ENCODE results near the gene WDR75. TPM values are rescaled to one million over a fixed set of nuclear protein-coding genes. Genes with fewer than 3 reads are reported as not detected.

Gene WDR75
- total RNA-seq, 1 experiment from 2014 or later: 70.2 TPM

DNA sequence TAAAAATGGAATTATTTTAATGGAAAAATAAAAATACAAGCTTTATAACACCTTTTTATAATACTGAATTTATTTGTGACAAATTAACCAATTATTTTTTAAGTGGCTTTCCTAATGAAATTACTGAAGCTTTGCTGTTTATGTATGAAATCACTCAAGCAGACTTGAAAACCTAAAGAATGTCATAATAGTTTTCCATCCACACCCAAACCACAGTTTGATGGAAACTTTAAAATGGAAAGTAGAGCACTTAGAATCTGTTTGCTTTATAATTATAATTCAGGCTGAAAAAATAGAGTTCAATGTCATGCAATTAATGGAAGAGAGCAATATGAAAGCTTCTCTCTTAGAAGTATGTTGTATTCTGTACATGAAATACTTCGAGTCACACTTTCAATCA is 31.6 kb upstream of the WDR75 start:
- ATAC-seq (no peak), DNase-seq (ENCODE audit: low read depth, low spot score) (no peak)
- H3K9me3 ChIP-seq (ENCODE audit: control insufficient read depth in 1 of 2, insufficient read depth in 1 of 2, low read depth in 1 of 2, low read length in 2 of 2): no peaks in the 10 kb centered on the region
- CTCF ChIA-PET: interaction anchor here (0.9 to 2.2 kb wide), 5 partner anchors 266 to 887 kb away, joined by 3 to 6 read pairs (median 3); no protein-coding TSS in a partner anchor
- no TSS peak for BruUV-seq (replicated peaks)
- H3K9me2 ChIP-seq (ENCODE audit: insufficient read depth): no peaks in the 10 kb centered on the region
- H3K27ac ChIP-seq (ENCODE audit: low read depth, low read length): no peak overlapping the region
- no peak overlapping the region for H3K4me2 ChIP-seq (ENCODE audit: low read length)
- no peaks in the 10 kb centered on the region for H3K27me3 ChIP-seq (ENCODE audit: insufficient read depth, low read length)
- H3K4me1 ChIP-seq (ENCODE audit: control insufficient read depth in 1 of 2, insufficient read depth in 2 of 2, low read length in 2 of 2): no peaks in the 10 kb centered on the region
- POLR2A ChIA-PET: interaction anchor here (0.8 kb wide), 1 partner anchor 31 kb away, joined by 3 read pairs; the partner anchor contains the start of gene WDR75
- H3K4me3 ChIP-seq (replicated peaks in 1 of 2; ENCODE audit: low read depth in 1 of 2, low read length in 2 of 2): no peak overlapping the region
- no peaks in the 10 kb centered on the region for H4K20me1 ChIP-seq (ENCODE audit: insufficient read depth)
- H3K36me3 ChIP-seq (ENCODE audit: control insufficient read depth in 1 of 2, insufficient read depth in 2 of 2, low read length in 2 of 2): no peaks in the 10 kb centered on the region
- RAD21 ChIA-PET (ENCODE audit: low non-redundant PET in 1 of 2, low total read pairs in 2 of 2, uncharacterized antibody in 2 of 2, unreplicated experiment in 2 of 2): no interaction called here
- H3K9ac ChIP-seq (ENCODE audit: low read length): no peak overlapping the region
- no peak overlapping the region for H2AFZ ChIP-seq (ENCODE audit: low read depth, low read length, poor library complexity, severe bottlenecking)
- TF ChIP-seq EZH2 (IDR thresholded peaks at IDR 0.05) (no peak), RAD21 (IDR thresholded peaks at IDR 0.05; ENCODE audit: low read depth) (no peak), ZFX (IDR thresholded peaks at IDR 0.05) (no peak), JUND (IDR thresholded peaks at IDR 0.05) (no peak), SP1 (IDR thresholded peaks at IDR 0.05; ENCODE audit: low read depth) (no peak), CBX3 (IDR thresholded peaks at IDR 0.05; ENCODE audit: low read depth) (no peak), SIN3A (IDR thresholded peaks at IDR 0.05; ENCODE audit: low read depth) (no peak), ELF1 (IDR thresholded peaks at IDR 0.05; ENCODE audit: borderline replicate concordance, low read depth) (no peak), EGR1 (IDR thresholded peaks at IDR 0.05; ENCODE audit: low read depth) (no peak), POLR2AphosphoS5 (IDR thresholded peaks at IDR 0.05; ENCODE audit: low read depth, low read length) (no peak)
- TF ChIP-seq, protein P1, sequence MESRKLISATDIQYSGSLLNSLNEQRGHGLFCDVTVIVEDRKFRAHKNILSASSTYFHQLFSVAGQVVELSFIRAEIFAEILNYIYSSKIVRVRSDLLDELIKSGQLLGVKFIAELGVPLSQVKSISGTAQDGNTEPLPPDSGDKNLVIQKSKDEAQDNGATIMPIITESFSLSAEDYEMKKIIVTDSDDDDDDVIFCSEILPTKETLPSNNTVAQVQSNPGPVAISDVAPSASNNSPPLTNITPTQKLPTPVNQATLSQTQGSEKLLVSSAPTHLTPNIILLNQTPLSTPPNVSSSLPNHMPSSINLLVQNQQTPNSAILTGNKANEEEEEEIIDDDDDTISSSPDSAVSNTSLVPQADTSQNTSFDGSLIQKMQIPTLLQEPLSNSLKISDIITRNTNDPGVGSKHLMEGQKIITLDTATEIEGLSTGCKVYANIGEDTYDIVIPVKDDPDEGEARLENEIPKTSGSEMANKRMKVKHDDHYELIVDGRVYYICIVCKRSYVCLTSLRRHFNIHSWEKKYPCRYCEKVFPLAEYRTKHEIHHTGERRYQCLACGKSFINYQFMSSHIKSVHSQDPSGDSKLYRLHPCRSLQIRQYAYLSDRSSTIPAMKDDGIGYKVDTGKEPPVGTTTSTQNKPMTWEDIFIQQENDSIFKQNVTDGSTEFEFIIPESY (IDR thresholded peaks at IDR 0.05; ENCODE audit: extremely low read depth, insufficient replicate concordance, low read length): no peak
- TF ChIP-seq, protein P2, sequence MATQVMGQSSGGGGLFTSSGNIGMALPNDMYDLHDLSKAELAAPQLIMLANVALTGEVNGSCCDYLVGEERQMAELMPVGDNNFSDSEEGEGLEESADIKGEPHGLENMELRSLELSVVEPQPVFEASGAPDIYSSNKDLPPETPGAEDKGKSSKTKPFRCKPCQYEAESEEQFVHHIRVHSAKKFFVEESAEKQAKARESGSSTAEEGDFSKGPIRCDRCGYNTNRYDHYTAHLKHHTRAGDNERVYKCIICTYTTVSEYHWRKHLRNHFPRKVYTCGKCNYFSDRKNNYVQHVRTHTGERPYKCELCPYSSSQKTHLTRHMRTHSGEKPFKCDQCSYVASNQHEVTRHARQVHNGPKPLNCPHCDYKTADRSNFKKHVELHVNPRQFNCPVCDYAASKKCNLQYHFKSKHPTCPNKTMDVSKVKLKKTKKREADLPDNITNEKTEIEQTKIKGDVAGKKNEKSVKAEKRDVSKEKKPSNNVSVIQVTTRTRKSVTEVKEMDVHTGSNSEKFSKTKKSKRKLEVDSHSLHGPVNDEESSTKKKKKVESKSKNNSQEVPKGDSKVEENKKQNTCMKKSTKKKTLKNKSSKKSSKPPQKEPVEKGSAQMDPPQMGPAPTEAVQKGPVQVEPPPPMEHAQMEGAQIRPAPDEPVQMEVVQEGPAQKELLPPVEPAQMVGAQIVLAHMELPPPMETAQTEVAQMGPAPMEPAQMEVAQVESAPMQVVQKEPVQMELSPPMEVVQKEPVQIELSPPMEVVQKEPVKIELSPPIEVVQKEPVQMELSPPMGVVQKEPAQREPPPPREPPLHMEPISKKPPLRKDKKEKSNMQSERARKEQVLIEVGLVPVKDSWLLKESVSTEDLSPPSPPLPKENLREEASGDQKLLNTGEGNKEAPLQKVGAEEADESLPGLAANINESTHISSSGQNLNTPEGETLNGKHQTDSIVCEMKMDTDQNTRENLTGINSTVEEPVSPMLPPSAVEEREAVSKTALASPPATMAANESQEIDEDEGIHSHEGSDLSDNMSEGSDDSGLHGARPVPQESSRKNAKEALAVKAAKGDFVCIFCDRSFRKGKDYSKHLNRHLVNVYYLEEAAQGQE (IDR thresholded peaks at IDR 0.05; ENCODE audit: low read depth): no peak
- intact Hi-C loops (cut with micrococcal nuclease): loop anchor here (5.0 to 10.0 kb wide), 4 partner anchors 122 to 1905 kb away; no protein-coding TSS in a partner anchor
- no peaks in the 10 kb centered on the region for H3K79me2 ChIP-seq (ENCODE audit: insufficient read depth, low read length)
